Activated naive CD8-positive, alpha-beta T cell treated with anti-CD3 and anti-CD28 coated beads for 36 hours (primary cell): ENCODE measurements around the gene ACBD7. TPM values are rescaled to one million over a fixed set of nuclear protein-coding genes. Genes with fewer than 3 reads are reported as not detected.

Source experiments
- DNase-seq: peaks from one replicate; pipeline ENCODE4 v3.0.0; 2021
- H3K27ac Mint-ChIP-seq: one replicate; pipeline ENCODE4 v1.8.0; 2022; ENCODE audit warnings: mild to moderate bottlenecking, moderate library complexity, mixed read lengths
- H3K27me3 Mint-ChIP-seq: one replicate; pipeline ENCODE4 v1.8.0; 2022; ENCODE audit warnings: mild to moderate bottlenecking, mixed read lengths
- H3K36me3 Mint-ChIP-seq: one replicate; pipeline ENCODE4 v1.8.0; 2021; ENCODE audit warnings: mild to moderate bottlenecking, mixed read lengths
- H3K4me1 Mint-ChIP-seq: one replicate; pipeline ENCODE4 v1.8.0; 2021; ENCODE audit warnings: mixed read lengths
- H3K4me3 Mint-ChIP-seq: one replicate; pipeline ENCODE4 v1.8.0; 2022; ENCODE audit warnings: mild to moderate bottlenecking, moderate library complexity, mixed read lengths
- H3K9me3 Mint-ChIP-seq: one replicate; pipeline ENCODE4 v1.8.0; 2022; ENCODE audit warnings: mixed read lengths
- total RNA-seq, 2 experiments: library from RNA; stranded (reverse); gene quantifications; one replicate each; pipeline ENCODE4 v1.2.3, GENCODE V29; 2021

The ACBD7 gene
- total RNA-seq: 1 to 10 TPM; 1.3 to 1.8 TPM

GRCh38 chr10:15088428-15089261 lies at the start of gene ACBD7:
TSS of gene ACBD7 (minus strand) at chr10:15088776. CDS start at chr10:15088728, 48 bp downstream.
- Mint-ChIP-seq H3K4me3 (peak within 1 kb of the TSS; percentile 73), H3K36me3 (no peaks in the 10 kb centered on the region), H3K4me1 (peaks cover 2% of the 10 kb centered on the region), H3K27me3 (no peaks in the 10 kb centered on the region), H3K27ac (no peak within 1 kb of the TSS), H3K9me3 (no peaks in the 10 kb centered on the region)
- peak; percentile 90 for DNase-seq

GRCh38 chr10:15137636-15138035 lies 49.1 kb upstream of the ACBD7 start:
- no peak overlapping the region for H3K4me3 Mint-ChIP-seq
- H3K9me3 Mint-ChIP-seq: no peaks in the 10 kb centered on the region
- H3K36me3 Mint-ChIP-seq: peaks cover 20% of the 10 kb centered on the region
- H3K27me3 Mint-ChIP-seq: no peaks in the 10 kb centered on the region
- DNase-seq: no peak
- peaks cover 27% of the 10 kb centered on the region for H3K4me1 Mint-ChIP-seq
- no peak overlapping the region for H3K27ac Mint-ChIP-seq

DNA sequence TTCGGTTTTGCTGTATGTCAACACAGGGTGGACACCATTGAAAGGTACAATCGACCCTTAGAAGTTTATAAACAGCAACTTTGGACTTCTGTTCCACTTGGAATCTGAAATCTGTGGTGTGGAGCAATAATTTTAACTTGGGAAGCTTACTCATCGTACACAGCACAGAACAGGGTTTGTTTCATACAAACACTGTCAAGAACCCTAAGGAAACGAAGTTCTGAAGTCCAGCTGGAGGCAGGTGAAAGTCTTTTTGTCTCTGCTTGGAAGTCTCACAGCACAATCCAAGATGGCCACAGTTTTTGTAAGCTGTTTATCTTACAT lies 48.4 kb upstream of the ACBD7 start:
- Mint-ChIP-seq H3K4me3 (no peak overlapping the region), H3K36me3 (peaks cover 20% of the 10 kb centered on the region)

DNA sequence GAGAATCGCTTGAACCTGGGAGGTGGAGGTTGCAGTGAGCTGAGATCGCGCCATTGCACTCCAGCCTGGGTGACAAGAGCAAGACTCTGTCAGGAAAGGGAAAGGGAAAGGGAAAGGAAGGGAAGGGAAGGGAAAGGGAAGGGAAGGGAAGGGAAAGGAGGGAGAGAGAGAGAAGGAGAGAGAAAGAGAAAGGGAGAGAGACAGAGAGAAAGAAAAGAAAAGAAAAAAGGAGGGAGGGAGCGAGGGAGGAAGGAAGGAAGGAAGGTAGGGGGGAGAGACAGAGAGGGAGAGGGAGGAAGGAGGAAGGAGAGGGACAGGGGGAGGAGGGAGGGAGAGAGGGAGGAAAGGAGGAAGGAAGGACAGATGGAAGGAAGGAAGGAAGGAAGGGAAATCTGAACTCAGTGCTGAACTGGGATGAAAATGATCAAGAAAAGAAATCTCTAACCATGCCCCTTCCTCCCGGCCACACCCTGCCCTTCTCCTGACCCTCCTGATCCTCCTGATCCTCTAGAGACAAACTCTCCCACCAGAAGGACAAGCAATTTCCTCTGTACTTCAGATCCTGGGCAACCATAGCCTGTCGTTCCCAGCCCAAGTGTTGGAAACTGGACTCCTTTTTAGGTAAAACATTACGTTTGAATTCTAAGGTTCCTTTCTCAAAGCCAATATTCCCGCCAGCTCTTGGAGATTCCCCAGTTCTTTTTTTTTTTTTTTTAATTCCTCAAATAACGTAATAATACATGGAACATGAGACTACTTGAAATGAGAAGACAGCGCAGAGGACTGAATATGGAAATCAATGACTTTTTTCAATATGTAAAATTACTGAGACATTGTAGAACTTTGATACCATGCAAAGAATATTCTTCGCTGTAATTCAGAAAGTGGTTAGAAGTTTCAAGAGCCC lies 47.8 kb upstream of the ACBD7 start:
- H3K27ac Mint-ChIP-seq: peak overlapping the region; percentile 14
- peaks cover 22% of the 10 kb centered on the region for H3K36me3 Mint-ChIP-seq

More for the DNA sequence above, 48.4 kb upstream of the ACBD7 start:
- no peaks in the 10 kb centered on the region for H3K27me3 Mint-ChIP-seq
- no peaks in the 10 kb centered on the region for H3K9me3 Mint-ChIP-seq
- no peak overlapping the region for H3K27ac Mint-ChIP-seq
- H3K4me1 Mint-ChIP-seq: peaks cover 20% of the 10 kb centered on the region
- no peak for DNase-seq

GRCh38 chr10:15131330-15131729 lies 42.8 kb upstream of the ACBD7 start:
- H3K9me3 Mint-ChIP-seq: no peaks in the 10 kb centered on the region
- no peaks in the 10 kb centered on the region for H3K27me3 Mint-ChIP-seq
- H3K4me3 Mint-ChIP-seq: no peak overlapping the region
- DNase-seq: no peak
- H3K27ac Mint-ChIP-seq: no peak overlapping the region
- H3K36me3 Mint-ChIP-seq: peaks cover 32% of the 10 kb centered on the region
- no peaks in the 10 kb centered on the region for H3K4me1 Mint-ChIP-seq

More for the DNA sequence above, 47.8 kb upstream of the ACBD7 start:
- Mint-ChIP-seq H3K4me3 (no peak overlapping the region), H3K4me1 (peaks cover 14% of the 10 kb centered on the region), H3K9me3 (no peaks in the 10 kb centered on the region), H3K27me3 (no peaks in the 10 kb centered on the region)
- DNase-seq: no peak

GRCh38 chr10:15124908-15125307 lies 36.3 kb upstream of the ACBD7 start:
- Mint-ChIP-seq H3K9me3 (no peaks in the 10 kb centered on the region), H3K4me1 (peaks cover 19% of the 10 kb centered on the region), H3K27me3 (no peaks in the 10 kb centered on the region), H3K4me3 (no peak overlapping the region), H3K36me3 (peaks cover 45% of the 10 kb centered on the region), H3K27ac (peak overlapping the region; percentile 54)
- DNase-seq: no peak

DNA sequence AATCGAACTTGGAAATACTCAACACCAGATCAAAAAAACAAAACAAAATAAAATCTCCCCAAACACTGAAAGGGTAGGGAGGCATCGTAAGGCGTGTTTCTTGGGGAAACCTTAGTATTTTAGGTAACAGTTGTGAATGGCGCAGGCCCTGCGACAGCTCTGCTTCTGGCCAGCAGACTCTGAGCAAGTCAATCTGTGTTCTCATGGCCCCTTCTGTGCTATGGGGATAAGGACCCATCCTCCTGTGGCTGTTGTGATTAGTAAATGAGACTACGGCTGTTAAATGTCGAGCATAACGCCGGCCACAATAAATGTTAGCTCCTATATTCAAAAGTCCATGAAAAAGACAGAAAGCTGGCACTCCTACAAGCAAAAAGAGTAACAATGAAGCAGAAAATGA lies 35.6 kb upstream of the ACBD7 start:
- Mint-ChIP-seq H3K4me3 (no peak overlapping the region), H3K36me3 (peaks cover 49% of the 10 kb centered on the region), H3K9me3 (no peaks in the 10 kb centered on the region), H3K27ac (peak overlapping the region; percentile 62), H3K27me3 (no peaks in the 10 kb centered on the region), H3K4me1 (peaks cover 19% of the 10 kb centered on the region)
- no peak for DNase-seq

DNA sequence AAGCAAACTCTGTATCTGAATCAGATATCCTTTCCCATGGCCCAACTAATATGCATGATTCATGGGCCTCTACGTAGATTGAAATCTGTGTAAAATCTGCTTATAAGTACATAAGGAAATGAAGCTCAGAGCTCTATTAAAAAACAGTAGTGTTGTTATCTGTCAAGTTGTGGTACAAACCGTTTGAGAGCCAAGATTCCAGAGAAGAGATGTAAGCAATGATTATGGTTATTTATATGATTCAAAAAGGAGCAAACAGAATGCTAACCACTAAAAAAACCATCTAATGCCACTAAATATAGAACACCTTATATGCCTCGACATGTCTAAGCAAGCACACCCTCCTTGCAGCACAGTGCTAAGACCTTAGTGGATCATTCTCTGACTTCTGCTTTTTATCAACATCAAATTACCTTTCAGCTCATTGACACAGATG lies 35.2 kb upstream of the ACBD7 start:
- Mint-ChIP-seq H3K27me3 (no peaks in the 10 kb centered on the region), H3K4me1 (peaks cover 19% of the 10 kb centered on the region), H3K4me3 (no peak overlapping the region), H3K36me3 (peaks cover 49% of the 10 kb centered on the region), H3K9me3 (no peaks in the 10 kb centered on the region), H3K27ac (peak overlapping the region; percentile 62)
- no peak for DNase-seq

- peaks cover 19% of the 10 kb centered on the region for H3K4me1 Mint-ChIP-seq
- no peaks in the 10 kb centered on the region for H3K9me3 Mint-ChIP-seq
- H3K27ac Mint-ChIP-seq: peak overlapping the region; percentile 83
- H3K27me3 Mint-ChIP-seq: no peaks in the 10 kb centered on the region
- H3K36me3 Mint-ChIP-seq: peaks cover 37% of the 10 kb centered on the region
- H3K4me3 Mint-ChIP-seq: peak overlapping the region; percentile 32
- DNase-seq: no peak
These were observed 34.0 kb upstream of the ACBD7 start for GRCh38 chr10:15122477-15123030.

DNA sequence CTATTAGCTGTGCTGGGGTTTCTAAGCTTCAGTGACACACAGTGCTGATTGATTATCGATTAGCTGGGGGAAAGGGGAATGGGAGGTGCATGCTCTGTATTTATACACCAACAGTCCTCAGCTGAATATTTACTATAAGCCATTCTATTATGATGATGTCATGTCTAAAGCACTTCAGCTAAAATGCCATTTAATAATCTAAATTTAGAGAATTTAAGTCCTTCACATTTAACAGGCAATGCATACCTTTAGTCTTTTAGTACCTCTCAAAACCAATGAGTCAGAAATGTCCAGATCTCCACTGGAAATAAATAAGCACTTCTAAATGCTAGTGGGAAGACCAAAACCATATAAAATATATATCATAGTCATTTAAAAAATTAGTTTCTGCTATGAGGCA lies 33.1 kb upstream of the ACBD7 start:
- Mint-ChIP-seq H3K4me3 (no peak overlapping the region), H3K27me3 (no peaks in the 10 kb centered on the region), H3K4me1 (peaks cover 19% of the 10 kb centered on the region), H3K36me3 (peaks cover 36% of the 10 kb centered on the region), H3K27ac (peak overlapping the region; percentile 45), H3K9me3 (no peaks in the 10 kb centered on the region)
- DNase-seq: no peak

DNA sequence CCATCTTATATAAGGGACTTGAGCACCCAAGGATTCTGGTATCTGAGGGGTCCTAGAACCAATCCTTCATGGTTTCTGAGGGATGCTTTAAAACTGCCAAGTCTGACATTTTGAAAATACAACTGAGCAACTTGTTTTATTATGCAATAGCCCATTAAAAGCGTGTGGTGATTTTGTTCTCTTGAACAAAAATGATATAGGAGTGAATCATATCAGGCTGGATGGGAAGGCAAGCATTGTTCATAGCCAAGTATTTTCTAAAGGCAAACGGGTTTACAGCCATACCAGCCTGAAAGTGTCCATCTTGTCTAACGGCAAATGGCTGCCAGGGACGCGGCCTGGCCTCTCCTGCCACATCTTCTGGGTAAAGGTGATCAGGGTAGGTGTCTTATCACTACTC lies 31.9 kb upstream of the ACBD7 start:
- Mint-ChIP-seq H3K27ac (no peak overlapping the region), H3K4me3 (no peak overlapping the region)

DNA sequence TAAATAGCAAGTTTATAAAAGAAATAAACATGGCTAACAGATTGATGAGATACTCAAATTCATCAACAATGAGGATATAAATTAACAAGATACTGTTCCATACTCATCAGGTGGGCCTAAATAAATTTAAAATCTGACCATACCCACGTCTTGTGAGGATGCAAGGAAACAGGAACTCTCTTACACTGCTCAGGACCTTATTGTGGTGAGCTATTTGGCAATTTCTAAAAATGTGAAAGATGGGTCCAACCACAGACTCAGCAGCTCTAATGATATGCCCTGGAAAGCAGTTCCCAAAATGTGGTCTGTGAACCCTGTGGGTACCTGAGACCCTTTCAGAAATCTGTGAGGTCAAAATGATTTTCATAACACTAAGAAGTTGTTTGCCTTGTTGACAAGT lies 30.0 kb upstream of the ACBD7 start:
- no peak overlapping the region for H3K27ac Mint-ChIP-seq
- no peaks in the 10 kb centered on the region for H3K9me3 Mint-ChIP-seq
- H3K27me3 Mint-ChIP-seq: no peaks in the 10 kb centered on the region
- DNase-seq: no peak
- H3K36me3 Mint-ChIP-seq: peaks cover 21% of the 10 kb centered on the region
- H3K4me3 Mint-ChIP-seq: no peak overlapping the region
- H3K4me1 Mint-ChIP-seq: peaks cover 14% of the 10 kb centered on the region

More for the DNA sequence above, 31.9 kb upstream of the ACBD7 start:
- Mint-ChIP-seq H3K27me3 (no peaks in the 10 kb centered on the region), H3K4me1 (peaks cover 22% of the 10 kb centered on the region), H3K36me3 (peaks cover 26% of the 10 kb centered on the region), H3K9me3 (no peaks in the 10 kb centered on the region)
- no peak for DNase-seq

GRCh38 chr10:15116225-15116624 lies 27.6 kb upstream of the ACBD7 start:
- H3K36me3 Mint-ChIP-seq: peaks cover 22% of the 10 kb centered on the region
- H3K4me1 Mint-ChIP-seq: peaks cover 5% of the 10 kb centered on the region
- no peak overlapping the region for H3K4me3 Mint-ChIP-seq
- H3K9me3 Mint-ChIP-seq: no peaks in the 10 kb centered on the region
- DNase-seq: no peak
- no peak overlapping the region for H3K27ac Mint-ChIP-seq
- H3K27me3 Mint-ChIP-seq: no peaks in the 10 kb centered on the region

DNA sequence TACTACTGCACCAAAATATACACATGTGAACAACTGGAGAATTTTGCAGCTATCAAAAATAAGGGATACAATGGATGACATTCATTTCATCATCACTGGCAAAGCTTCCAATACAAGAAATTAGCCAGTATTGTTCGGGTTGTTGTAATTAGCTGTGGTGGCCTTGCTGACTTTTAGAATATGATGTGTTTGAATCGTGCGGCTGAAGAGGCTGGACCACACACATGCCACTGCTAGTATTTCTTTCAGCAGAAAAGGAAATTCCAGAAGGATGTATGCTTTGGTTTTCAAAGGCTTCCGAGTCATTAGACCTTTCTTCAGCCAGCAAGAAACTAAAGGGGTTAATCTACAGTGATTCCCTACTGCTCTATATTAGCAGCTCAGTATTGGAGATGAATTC lies 25.2 kb upstream of the ACBD7 start:
- no peaks in the 10 kb centered on the region for H3K27me3 Mint-ChIP-seq
- no peak overlapping the region for H3K4me3 Mint-ChIP-seq
- no peak overlapping the region for H3K27ac Mint-ChIP-seq
- H3K9me3 Mint-ChIP-seq: no peaks in the 10 kb centered on the region
- no peak for DNase-seq
- peaks cover 14% of the 10 kb centered on the region for H3K36me3 Mint-ChIP-seq
- H3K4me1 Mint-ChIP-seq: peaks cover 5% of the 10 kb centered on the region

GRCh38 chr10:15112657-15113056 lies 24.1 kb upstream of the ACBD7 start:
- peaks cover 14% of the 10 kb centered on the region for H3K36me3 Mint-ChIP-seq
- H3K4me3 Mint-ChIP-seq: no peak overlapping the region
- no peak overlapping the region for H3K27ac Mint-ChIP-seq
- no peaks in the 10 kb centered on the region for H3K27me3 Mint-ChIP-seq
- H3K4me1 Mint-ChIP-seq: peaks cover 5% of the 10 kb centered on the region
- DNase-seq: no peak
- H3K9me3 Mint-ChIP-seq: no peaks in the 10 kb centered on the region
